ENCODE results near the gene UCK2. TPM values are rescaled to one million over a fixed set of nuclear protein-coding genes. Genes with fewer than 3 reads are reported as not detected.
A peak's percentile ranks its signal among the peaks of the same experiment; 100 is the strongest.

Gene UCK2
- total and polyA plus RNA-seq, 9 of the 15 experiments (the other 6 are each of a cell fraction or from before 2014, with no cell fraction given), result 71.6 to 145 (median 95.8) TPM

- Histone ChIP-seq H3K4me3 (no peak overlapping the region), H3K27me3 (ENCODE audit: control insufficient read depth in 2 of 2, insufficient read depth in 2 of 2, low read length in 2 of 2) (no peaks in the 10 kb centered on the region), H3K9ac (ENCODE audit: insufficient read depth in 1 of 2, low read depth in 2 of 2, low read length in 2 of 2) (no peak overlapping the region), H3K4me1 (replicated peaks in 1 of 2; ENCODE audit: control insufficient read depth in 2 of 2, insufficient read depth in 2 of 2, low read length in 2 of 2) (peaks cover 31 to 67% of the 10 kb centered on the region in 2 experiments), H3K9me3 (replicated peaks; ENCODE audit: control insufficient read depth, insufficient read depth, low read depth, low read length) (no peaks in the 10 kb centered on the region), H3K36me3 (ENCODE audit: control insufficient read depth, insufficient read depth, low read length) (peaks cover 16% of the 10 kb centered on the region; the same call in 2 of the 3 replicates), H2AFZ (ENCODE audit: low read depth, low read length) (no peak overlapping the region), H3K79me2 (ENCODE audit: control insufficient read depth, insufficient read depth, low read length) (peaks cover 99% of the 10 kb centered on the region), H4K20me1 (replicated peaks; ENCODE audit: control insufficient read depth, insufficient read depth, low read length) (peaks cover 50% of the 10 kb centered on the region), H3K27ac (ENCODE audit: extremely low read depth, low read depth, low read length) (no peak overlapping the region), H3K9me1 (ENCODE audit: control insufficient read depth, insufficient read depth, low read length) (peaks cover 14% of the 10 kb centered on the region), H3K4me2 (ENCODE audit: insufficient read depth, low read length) (no peak overlapping the region)
- ChIA-PET CTCF (ENCODE audit: low intra/inter-chr PET ratio) (interaction anchor here (0.5 kb wide), 1 partner anchor 1077 kb away, joined by 3 read pairs; no protein-coding TSS in a partner anchor), POLR2A (interaction anchor here (0.7 to 4.7 kb wide), 5 partner anchors 10 to 562 kb away, joined by 3 to 41 read pairs (median 11); no protein-coding TSS in a partner anchor)
- ATAC-seq, result no peak
- TF ChIP-seq SAFB (IDR thresholded peaks at IDR 0.05; ENCODE audit: borderline replicate concordance, low read depth, low read length) (no peak), ZBTB7A (IDR thresholded peaks at IDR 0.05; ENCODE audit: borderline replicate concordance, control insufficient read depth, low read depth, low read length) (no peak), GTF2E2 (tag; IDR thresholded peaks at IDR 0.05) (no peak), RFX1 (IDR thresholded peaks at IDR 0.05) (peak; percentile 60)
- no TSS peak for BruUV-seq (replicated peaks)
- no peak for DNase-seq (ENCODE audit: extremely low read depth in 1 of 4, low spot score in 3 of 4)
- FAIRE-seq, result no peak
- in situ Hi-C loops (cut with MboI) (no loop called here), intact Hi-C loops (cut with micrococcal nuclease) (no loop called here)
- 54% methylated on average over 10 of the region's 11 CpGs for WGBS (ENCODE audit: insufficient coverage, low coverage, missing lambda C conversion rate)
These were observed 16.8 kb downstream of the UCK2 start for GRCh38 chr1:165844114-165844798.

- ChIA-PET CTCF (ENCODE audit: low intra/inter-chr PET ratio) (no interaction called here), POLR2A (interaction anchor here (0.7 to 4.7 kb wide), 5 partner anchors 10 to 1374 kb away, joined by 3 to 41 read pairs (median 3); no protein-coding TSS in a partner anchor)
- no peak overlapping the region for H2AFZ ChIP-seq (ENCODE audit: low read depth, low read length)
- no peak overlapping the region for H3K9ac ChIP-seq (ENCODE audit: insufficient read depth in 1 of 2, low read depth in 2 of 2, low read length in 2 of 2)
- DNase-seq (ENCODE audit: extremely low read depth in 1 of 4, low spot score in 3 of 4) (no peak), ATAC-seq (no peak), FAIRE-seq (no peak)
- peaks cover 28 to 65% of the 10 kb centered on the region in 2 experiments for H3K4me1 ChIP-seq (replicated peaks in 1 of 2; ENCODE audit: control insufficient read depth in 2 of 2, insufficient read depth in 2 of 2, low read length in 2 of 2)
- BruUV-seq (replicated peaks), result no TSS peak
- peaks cover 14% of the 10 kb centered on the region for H3K9me1 ChIP-seq (ENCODE audit: control insufficient read depth, insufficient read depth, low read length)
- intact Hi-C loops (cut with micrococcal nuclease) (no loop called here), in situ Hi-C loops (cut with MboI) (no loop called here)
- H3K9me3 ChIP-seq (replicated peaks; ENCODE audit: control insufficient read depth, insufficient read depth, low read depth, low read length), result no peaks in the 10 kb centered on the region
- no peaks in the 10 kb centered on the region for H3K27me3 ChIP-seq (ENCODE audit: control insufficient read depth in 2 of 2, insufficient read depth in 2 of 2, low read length in 2 of 2)
- H4K20me1 ChIP-seq (replicated peaks; ENCODE audit: control insufficient read depth, insufficient read depth, low read length), result peaks cover 51% of the 10 kb centered on the region
- no peak overlapping the region for H3K4me2 ChIP-seq (ENCODE audit: insufficient read depth, low read length)
- no peak overlapping the region for H3K27ac ChIP-seq (ENCODE audit: extremely low read depth, low read depth, low read length)
- H3K4me3 ChIP-seq, result no peak overlapping the region
- peaks cover 99% of the 10 kb centered on the region for H3K79me2 ChIP-seq (ENCODE audit: control insufficient read depth, insufficient read depth, low read length)
- H3K36me3 ChIP-seq (ENCODE audit: control insufficient read depth, insufficient read depth, low read length), result peaks cover 16% of the 10 kb centered on the region; the same call in 2 of the 3 replicates
- WGBS (ENCODE audit: insufficient coverage, low coverage, missing lambda C conversion rate), result 53% methylated on average over 6 of the region's 6 CpGs
- TF ChIP-seq FOXJ3 (CRISPR knock-in tag; IDR thresholded peaks at IDR 0.05) (0 out of 2 replicates have a peak, but pooled peaks have one; percentile 14), BRD9 (IDR thresholded peaks at IDR 0.05; ENCODE audit: low read depth, partially characterized antibody) (no peak), RBFOX2 (IDR thresholded peaks at IDR 0.05; ENCODE audit: low read depth, low read length) (no peak), RAD21 (CRISPR knock-in tag; conservative IDR thresholded peaks at IDR 0.05 in 1 of 2, IDR thresholded peaks at IDR 0.05 in 1 of 2) (0 out of 4 replicates have a peak, but pooled peaks of 1 of the 2 experiments have one; percentile 4), E2F6 (IDR thresholded peaks at IDR 0.05; ENCODE audit: borderline replicate concordance in 1 of 2, extremely low read depth in 1 of 2, insufficient read depth in 1 of 2, insufficient read length in 1 of 2, low read depth in 1 of 2, low read length in 1 of 2, poor library complexity in 1 of 2, severe bottlenecking in 1 of 2) (no peak)
These were observed 17.5 kb downstream of the UCK2 start for GRCh38 chr1:165844933-165845332.

Data from K562 (cell line).